WTC11 (cell line): Measurements from ENCODE around the gene ESR2. TPM values are rescaled to one million over a fixed set of nuclear protein-coding genes. Genes with fewer than 3 reads are reported as not detected.

Experiments
- ATAC-seq: fragments of 200-7000 bp; cut with Tn5 transposase; 2 replicates; pipeline ENCODE4 v1.10.0; 2021; ENCODE audit warnings: mild to moderate bottlenecking, moderate library complexity
- CTCF ChIA-PET: fragments of 300-600 bp; sonication (Branson Sonifier 250); formaldehyde crosslinking; loops from one replicate; lab custom pipeline; 2021; ENCODE audit warnings: antibody characterized with exemption; lab: Charles Lee
- POLR2A ChIA-PET: fragments of 350-600 bp; sonication (Branson Sonifier 250); formaldehyde crosslinking; loops from one replicate; lab custom pipeline; 2021; ENCODE audit warnings: antibody characterized with exemption; lab: Charles Lee
- DNase-seq: peaks from one replicate; pipeline ENCODE4 v3.0.0; 2021; ENCODE audit warnings: low spot score
- H3K27ac Mint-ChIP-seq: 2 replicates; pipeline ENCODE4 v1.8.0; 2021; ENCODE audit warnings: mixed read lengths
- H3K27me3 Mint-ChIP-seq: 2 replicates; pipeline ENCODE4 v1.8.0; 2021; ENCODE audit warnings: low read depth, mild to moderate bottlenecking, moderate library complexity, mixed read lengths
- H3K36me3 Mint-ChIP-seq: 2 replicates; pipeline ENCODE4 v1.8.0; 2021; ENCODE audit warnings: mixed read lengths
- H3K4me1 Mint-ChIP-seq: 2 replicates; pipeline ENCODE4 v1.8.0; 2022; ENCODE audit warnings: mixed read lengths
- H3K4me3 Mint-ChIP-seq: 2 replicates; pipeline ENCODE4 v1.8.0; 2021; ENCODE audit warnings: mild to moderate bottlenecking, moderate library complexity, mixed read lengths
- H3K9me3 Mint-ChIP-seq: 2 replicates; pipeline ENCODE4 v1.8.0; 2021; ENCODE audit warnings: mixed read lengths
- ATF3 ChIP-seq: sonication (generic); formaldehyde crosslinking; conservative IDR thresholded peaks from 2 replicates; pipeline ENCODE4 v1.8.1; 2022; ENCODE audit warnings: mild to moderate bottlenecking, missing genetic modification reagents
- ETV6 ChIP-seq: sonication (generic); formaldehyde crosslinking; IDR thresholded peaks from 2 replicates; pipeline ENCODE4 v1.8.1; 2022; ENCODE audit warnings: mild to moderate bottlenecking, missing genetic modification reagents
- JAZF1 ChIP-seq: fragments of 250-450 bp; sonication (Bioruptor Pico); IDR thresholded peaks from 2 replicates; pipeline ENCODE4 v1.9.0; 2021; ENCODE audit warnings: moderate library complexity, mild to moderate bottlenecking, inconsistent platforms
- JUN ChIP-seq: sonication (generic); formaldehyde crosslinking; IDR thresholded peaks from 2 replicates; pipeline ENCODE4 v1.8.0; 2023; ENCODE audit warnings: mild to moderate bottlenecking, missing genetic modification reagents
- MLX ChIP-seq: sonication (generic); formaldehyde crosslinking; IDR thresholded peaks from 2 replicates; pipeline ENCODE4 v1.8.1; 2023; ENCODE audit warnings: mild to moderate bottlenecking, missing genetic modification reagents, moderate library complexity
- MXD4 ChIP-seq: fragments of 250-450 bp; sonication (Bioruptor Pico); IDR thresholded peaks from 2 replicates; pipeline ENCODE4 v1.8.0; 2021; ENCODE audit warnings: mild to moderate bottlenecking, moderate library complexity, borderline replicate concordance
- SMAD3 ChIP-seq: sonication (generic); formaldehyde crosslinking; IDR thresholded peaks from 2 replicates; pipeline ENCODE4 v1.8.0; 2022; ENCODE audit warnings: missing genetic modification reagents, mild to moderate bottlenecking, borderline replicate concordance
- SP1 ChIP-seq: sonication (generic); formaldehyde crosslinking; conservative IDR thresholded peaks from 2 replicates; pipeline ENCODE4 v1.8.1; 2022; ENCODE audit warnings: missing genetic modification reagents
- ZBTB21 ChIP-seq: sonication (generic); formaldehyde crosslinking; IDR thresholded peaks from 2 replicates; pipeline ENCODE4 v1.8.1; 2023; ENCODE audit warnings: mild to moderate bottlenecking, missing genetic modification reagents, borderline replicate concordance
- ZNF263 ChIP-seq: sonication (generic); formaldehyde crosslinking; IDR thresholded peaks from 2 replicates; pipeline ENCODE4 v1.8.1; 2022; ENCODE audit warnings: low read depth, mild to moderate bottlenecking, moderate library complexity, missing genetic modification reagents
- ZNF396 ChIP-seq: fragments of 250-450 bp; sonication (Bioruptor Pico); IDR thresholded peaks from 2 replicates; pipeline ENCODE4 v1.8.0; 2021; ENCODE audit warnings: mild to moderate bottlenecking, moderate library complexity, borderline replicate concordance
- ZNF425 ChIP-seq: fragments of 250-450 bp; sonication (Bioruptor Pico); conservative IDR thresholded peaks from 2 replicates; pipeline ENCODE4 v1.9.0; 2021; ENCODE audit warnings: mild to moderate bottlenecking
- total RNA-seq: library from RNA; stranded (reverse); gene quantifications from 3 replicates; pipeline ENCODE4 v1.2.3, GENCODE V29; 2021
- TF ChIP-seq, protein P1 (sequence below): sonication (generic); formaldehyde crosslinking; IDR thresholded peaks from 2 replicates; pipeline ENCODE4 v1.8.0; 2022; ENCODE audit warnings: mild to moderate bottlenecking, missing genetic modification reagents
- TF ChIP-seq, protein P2 (sequence below): sonication (generic); formaldehyde crosslinking; IDR thresholded peaks from 2 replicates; pipeline ENCODE4 v1.8.1; 2023; ENCODE audit warnings: mild to moderate bottlenecking, missing genetic modification reagents, borderline replicate concordance
- TF ChIP-seq, protein P3 (sequence below): sonication (generic); formaldehyde crosslinking; IDR thresholded peaks from 2 replicates; pipeline ENCODE4 v1.8.1; 2023; ENCODE audit warnings: mild to moderate bottlenecking, missing genetic modification reagents

Gene ESR2
- total RNA-seq, 1 experiment from 2014 or later, result 0.50 TPM

DNA sequence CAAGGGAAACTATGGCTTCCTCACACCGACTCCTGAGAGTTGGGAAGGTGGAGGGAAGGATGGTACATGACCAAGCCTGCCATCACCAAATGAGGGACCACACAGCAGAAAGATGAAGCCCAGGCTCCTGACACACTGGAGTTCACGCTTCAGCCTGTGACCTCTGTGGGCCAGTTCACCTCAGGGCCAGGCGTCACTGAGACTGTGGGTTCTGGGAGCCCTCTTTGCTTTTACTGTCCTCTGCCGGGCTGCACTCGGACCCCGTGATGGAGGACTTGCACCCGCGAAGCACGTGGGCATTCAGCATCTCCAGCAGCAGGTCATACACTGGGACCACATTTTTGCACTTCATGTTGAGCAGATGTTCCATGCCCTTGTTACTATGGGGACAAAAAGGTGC is 61.2 kb downstream of the ESR2 start:
- DNase-seq (no peak), ATAC-seq (no peak)
- Mint-ChIP-seq H3K4me1 (no peaks in the 10 kb centered on the region), H3K27ac (no peak overlapping the region), H3K27me3 (no peaks in the 10 kb centered on the region), H3K36me3 (peaks cover 8% of the 10 kb centered on the region), H3K4me3 (no peak overlapping the region), H3K9me3 (no peaks in the 10 kb centered on the region; the same call in 1 of the 2 replicates)
- POLR2A ChIA-PET, result no interaction called here
- CTCF ChIA-PET, result no interaction called here
- TF ChIP-seq, protein P1, sequence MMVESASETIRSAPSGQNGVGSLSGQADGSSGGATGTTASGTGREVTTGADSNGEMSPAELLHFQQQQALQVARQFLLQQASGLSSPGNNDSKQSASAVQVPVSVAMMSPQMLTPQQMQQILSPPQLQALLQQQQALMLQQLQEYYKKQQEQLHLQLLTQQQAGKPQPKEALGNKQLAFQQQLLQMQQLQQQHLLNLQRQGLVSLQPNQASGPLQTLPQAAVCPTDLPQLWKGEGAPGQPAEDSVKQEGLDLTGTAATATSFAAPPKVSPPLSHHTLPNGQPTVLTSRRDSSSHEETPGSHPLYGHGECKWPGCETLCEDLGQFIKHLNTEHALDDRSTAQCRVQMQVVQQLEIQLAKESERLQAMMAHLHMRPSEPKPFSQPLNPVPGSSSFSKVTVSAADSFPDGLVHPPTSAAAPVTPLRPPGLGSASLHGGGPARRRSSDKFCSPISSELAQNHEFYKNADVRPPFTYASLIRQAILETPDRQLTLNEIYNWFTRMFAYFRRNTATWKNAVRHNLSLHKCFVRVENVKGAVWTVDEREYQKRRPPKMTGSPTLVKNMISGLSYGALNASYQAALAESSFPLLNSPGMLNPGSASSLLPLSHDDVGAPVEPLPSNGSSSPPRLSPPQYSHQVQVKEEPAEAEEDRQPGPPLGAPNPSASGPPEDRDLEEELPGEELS (CRISPR knock-in tag), result no peak
- TF ChIP-seq SMAD3 (CRISPR knock-in tag), result no peak
- TF ChIP-seq JUN (CRISPR knock-in tag), result no peak
- no peak for TF ChIP-seq ZNF263 (CRISPR knock-in tag)
- TF ChIP-seq ATF3, result no peak
- TF ChIP-seq MXD4 (CRISPR knock-in tag), result no peak
- TF ChIP-seq, protein P2, sequence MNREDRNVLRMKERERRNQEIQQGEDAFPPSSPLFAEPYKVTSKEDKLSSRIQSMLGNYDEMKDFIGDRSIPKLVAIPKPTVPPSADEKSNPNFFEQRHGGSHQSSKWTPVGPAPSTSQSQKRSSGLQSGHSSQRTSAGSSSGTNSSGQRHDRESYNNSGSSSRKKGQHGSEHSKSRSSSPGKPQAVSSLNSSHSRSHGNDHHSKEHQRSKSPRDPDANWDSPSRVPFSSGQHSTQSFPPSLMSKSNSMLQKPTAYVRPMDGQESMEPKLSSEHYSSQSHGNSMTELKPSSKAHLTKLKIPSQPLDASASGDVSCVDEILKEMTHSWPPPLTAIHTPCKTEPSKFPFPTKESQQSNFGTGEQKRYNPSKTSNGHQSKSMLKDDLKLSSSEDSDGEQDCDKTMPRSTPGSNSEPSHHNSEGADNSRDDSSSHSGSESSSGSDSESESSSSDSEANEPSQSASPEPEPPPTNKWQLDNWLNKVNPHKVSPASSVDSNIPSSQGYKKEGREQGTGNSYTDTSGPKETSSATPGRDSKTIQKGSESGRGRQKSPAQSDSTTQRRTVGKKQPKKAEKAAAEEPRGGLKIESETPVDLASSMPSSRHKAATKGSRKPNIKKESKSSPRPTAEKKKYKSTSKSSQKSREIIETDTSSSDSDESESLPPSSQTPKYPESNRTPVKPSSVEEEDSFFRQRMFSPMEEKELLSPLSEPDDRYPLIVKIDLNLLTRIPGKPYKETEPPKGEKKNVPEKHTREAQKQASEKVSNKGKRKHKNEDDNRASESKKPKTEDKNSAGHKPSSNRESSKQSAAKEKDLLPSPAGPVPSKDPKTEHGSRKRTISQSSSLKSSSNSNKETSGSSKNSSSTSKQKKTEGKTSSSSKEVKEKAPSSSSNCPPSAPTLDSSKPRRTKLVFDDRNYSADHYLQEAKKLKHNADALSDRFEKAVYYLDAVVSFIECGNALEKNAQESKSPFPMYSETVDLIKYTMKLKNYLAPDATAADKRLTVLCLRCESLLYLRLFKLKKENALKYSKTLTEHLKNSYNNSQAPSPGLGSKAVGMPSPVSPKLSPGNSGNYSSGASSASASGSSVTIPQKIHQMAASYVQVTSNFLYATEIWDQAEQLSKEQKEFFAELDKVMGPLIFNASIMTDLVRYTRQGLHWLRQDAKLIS (CRISPR knock-in tag), result no peak
- TF ChIP-seq, protein P3, sequence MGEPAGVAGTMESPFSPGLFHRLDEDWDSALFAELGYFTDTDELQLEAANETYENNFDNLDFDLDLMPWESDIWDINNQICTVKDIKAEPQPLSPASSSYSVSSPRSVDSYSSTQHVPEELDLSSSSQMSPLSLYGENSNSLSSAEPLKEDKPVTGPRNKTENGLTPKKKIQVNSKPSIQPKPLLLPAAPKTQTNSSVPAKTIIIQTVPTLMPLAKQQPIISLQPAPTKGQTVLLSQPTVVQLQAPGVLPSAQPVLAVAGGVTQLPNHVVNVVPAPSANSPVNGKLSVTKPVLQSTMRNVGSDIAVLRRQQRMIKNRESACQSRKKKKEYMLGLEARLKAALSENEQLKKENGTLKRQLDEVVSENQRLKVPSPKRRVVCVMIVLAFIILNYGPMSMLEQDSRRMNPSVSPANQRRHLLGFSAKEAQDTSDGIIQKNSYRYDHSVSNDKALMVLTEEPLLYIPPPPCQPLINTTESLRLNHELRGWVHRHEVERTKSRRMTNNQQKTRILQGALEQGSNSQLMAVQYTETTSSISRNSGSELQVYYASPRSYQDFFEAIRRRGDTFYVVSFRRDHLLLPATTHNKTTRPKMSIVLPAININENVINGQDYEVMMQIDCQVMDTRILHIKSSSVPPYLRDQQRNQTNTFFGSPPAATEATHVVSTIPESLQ (CRISPR knock-in tag), result no peak
- no peak for TF ChIP-seq ETV6 (CRISPR knock-in tag)
- no peak for TF ChIP-seq SP1 (CRISPR knock-in tag)
- TF ChIP-seq ZBTB21 (CRISPR knock-in tag), result no peak
- TF ChIP-seq ZNF396 (CRISPR knock-in tag), result no peak
- no peak for TF ChIP-seq ZNF425
- no peak for TF ChIP-seq JAZF1 (CRISPR knock-in tag)
- no peak for TF ChIP-seq MLX (CRISPR knock-in tag)
